ENCODE measurements around the gene CDKAL1.

- no peak for TF ChIP-seq USF2 (IDR thresholded peaks at IDR 0.05)
- no peak for TF ChIP-seq CTCF (IDR thresholded peaks at IDR 0.05)
- TF ChIP-seq MAX (IDR thresholded peaks at IDR 0.05): no peak
Observed at GRCh38 chr6:20486641-20487040, 47.6 kb upstream of the CDKAL1 start.
